Measurements from ENCODE around the gene SMARCC1. TPM values are rescaled to one million over a fixed set of nuclear protein-coding genes. Genes with fewer than 3 reads are reported as not detected.

Gene SMARCC1
- total and polyA plus RNA-seq, 2 of the 4 experiments (the other 2 are of a cell fraction) = 18.6 to 39.6 TPM

DNA sequence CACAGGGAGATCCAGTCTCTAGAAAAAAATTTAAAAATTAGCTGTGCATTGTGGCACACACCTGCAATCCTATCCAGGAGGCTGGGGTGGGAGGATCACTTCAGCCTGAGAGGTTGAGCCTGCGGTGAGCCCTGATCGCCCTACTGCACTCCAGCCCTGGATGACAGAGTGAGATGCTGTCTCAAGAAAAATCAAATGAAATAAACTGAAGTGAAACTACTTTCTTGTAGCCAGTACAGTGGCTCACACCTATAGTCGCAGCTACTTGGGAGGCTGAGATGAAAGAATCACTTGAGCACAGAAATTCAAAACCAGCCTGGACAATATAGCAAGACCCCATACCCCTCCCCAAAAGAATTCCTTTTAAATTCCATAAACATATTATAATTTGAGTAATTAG, 35.4 kb downstream of the SMARCC1 start:
- H3K9me1 ChIP-seq (ENCODE audit: insufficient read depth, low read length) = peaks cover 7% of the 10 kb centered on the region; the same call in 1 of the 2 replicates
- no peak overlapping the region for H2BK120ac ChIP-seq (ENCODE audit: low read depth, low read length)
- ATAC-seq (ENCODE audit: low read depth) = no peak
- no peak overlapping the region for H3K9ac ChIP-seq (ENCODE audit: low read depth, low read length)
- no peaks in the 10 kb centered on the region for H3K9me3 ChIP-seq (ENCODE audit: control insufficient read depth, insufficient read depth, low read length)
- H3K79me1 ChIP-seq (ENCODE audit: low read depth in 1 of 2, low read length in 2 of 2) = peaks cover 18 to 77% of the 10 kb centered on the region in 2 experiments
- WGBS, 2 experiments (ENCODE audit: extremely low coverage in 2 of 2, insufficient read length in 1 of 2) = no CpG with 5 or more reads among the region's 3 CpGs
- dilution Hi-C loops (cut with HindIII; ENCODE audit: low sequenced_read_pairs, unreplicated experiment) (no loop called here), intact Hi-C loops (cut with micrococcal nuclease) (no loop called here), in situ Hi-C loops (cut with MboI; ENCODE audit: low sequenced_read_pairs) (no loop called here)
- no peak overlapping the region for H2BK15ac ChIP-seq (ENCODE audit: low read depth, low read length)
- H3K36me3 ChIP-seq (ENCODE audit: control insufficient read depth, insufficient read depth, low read length) = peaks cover 14% of the 10 kb centered on the region
- no peak overlapping the region for H2AK5ac ChIP-seq (ENCODE audit: low read depth, low read length)
- H2BK20ac ChIP-seq (ENCODE audit: low read depth, low read length) = no peak overlapping the region
- no peak overlapping the region for H4K5ac ChIP-seq (ENCODE audit: low read depth, low read length)
- TF ChIP-seq BHLHE40 (IDR thresholded peaks at IDR 0.05; ENCODE audit: low read depth, low read length) (no peak), MAZ (IDR thresholded peaks at IDR 0.05; ENCODE audit: borderline replicate concordance, low read depth, low read length) (no peak), RAD21 (IDR thresholded peaks at IDR 0.05; ENCODE audit: low read length) (no peak), NFE2L2 (IDR thresholded peaks at IDR 0.05; ENCODE audit: low read depth, low read length) (no peak)
- TF ChIP-seq, protein P1, sequence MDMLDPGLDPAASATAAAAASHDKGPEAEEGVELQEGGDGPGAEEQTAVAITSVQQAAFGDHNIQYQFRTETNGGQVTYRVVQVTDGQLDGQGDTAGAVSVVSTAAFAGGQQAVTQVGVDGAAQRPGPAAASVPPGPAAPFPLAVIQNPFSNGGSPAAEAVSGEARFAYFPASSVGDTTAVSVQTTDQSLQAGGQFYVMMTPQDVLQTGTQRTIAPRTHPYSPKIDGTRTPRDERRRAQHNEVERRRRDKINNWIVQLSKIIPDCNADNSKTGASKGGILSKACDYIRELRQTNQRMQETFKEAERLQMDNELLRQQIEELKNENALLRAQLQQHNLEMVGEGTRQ (IDR thresholded peaks at IDR 0.05; ENCODE audit: low read depth, low read length) = no peak
- TF ChIP-seq, protein P2, sequence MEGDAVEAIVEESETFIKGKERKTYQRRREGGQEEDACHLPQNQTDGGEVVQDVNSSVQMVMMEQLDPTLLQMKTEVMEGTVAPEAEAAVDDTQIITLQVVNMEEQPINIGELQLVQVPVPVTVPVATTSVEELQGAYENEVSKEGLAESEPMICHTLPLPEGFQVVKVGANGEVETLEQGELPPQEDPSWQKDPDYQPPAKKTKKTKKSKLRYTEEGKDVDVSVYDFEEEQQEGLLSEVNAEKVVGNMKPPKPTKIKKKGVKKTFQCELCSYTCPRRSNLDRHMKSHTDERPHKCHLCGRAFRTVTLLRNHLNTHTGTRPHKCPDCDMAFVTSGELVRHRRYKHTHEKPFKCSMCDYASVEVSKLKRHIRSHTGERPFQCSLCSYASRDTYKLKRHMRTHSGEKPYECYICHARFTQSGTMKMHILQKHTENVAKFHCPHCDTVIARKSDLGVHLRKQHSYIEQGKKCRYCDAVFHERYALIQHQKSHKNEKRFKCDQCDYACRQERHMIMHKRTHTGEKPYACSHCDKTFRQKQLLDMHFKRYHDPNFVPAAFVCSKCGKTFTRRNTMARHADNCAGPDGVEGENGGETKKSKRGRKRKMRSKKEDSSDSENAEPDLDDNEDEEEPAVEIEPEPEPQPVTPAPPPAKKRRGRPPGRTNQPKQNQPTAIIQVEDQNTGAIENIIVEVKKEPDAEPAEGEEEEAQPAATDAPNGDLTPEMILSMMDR (conservative IDR thresholded peaks at IDR 0.05; ENCODE audit: low read depth, low read length) = no peak
- no peak overlapping the region for H3K14ac ChIP-seq (replicated peaks; ENCODE audit: low read depth, low read length)
- no peak overlapping the region for H2AK9ac ChIP-seq (replicated peaks; ENCODE audit: low read depth, low read length, poor library complexity)
- no peak overlapping the region for H4K8ac ChIP-seq (ENCODE audit: low read depth in 2 of 2, low read length in 2 of 2)
- H3K18ac ChIP-seq (ENCODE audit: low read depth, low read length) = no peak overlapping the region
- H3K4me2 ChIP-seq (ENCODE audit: low read depth, low read length) = no peak overlapping the region
- BruUV-seq (replicated peaks) = no TSS peak
- H4K20me1 ChIP-seq (ENCODE audit: insufficient read depth, low read length) = peaks cover 36% of the 10 kb centered on the region
- CTCF ChIA-PET = interaction anchor here (1.2 kb wide), 1 partner anchor 20 kb away, joined by 3 read pairs; no protein-coding TSS in a partner anchor
- H3K23ac ChIP-seq (ENCODE audit: low read depth, low read length) = no peak overlapping the region
- H4K91ac ChIP-seq (ENCODE audit: insufficient read depth, low read depth, low read length) = no peak overlapping the region
- H3K4me3 ChIP-seq (ENCODE audit: insufficient read depth, low read depth, low read length) = no peak overlapping the region
- no peak overlapping the region for H3K4ac ChIP-seq (ENCODE audit: low read depth, low read length)
- no peak overlapping the region for H2AFZ ChIP-seq (replicated peaks; ENCODE audit: low read length, poor library complexity)
- H3K27me3 ChIP-seq (ENCODE audit: control insufficient read depth, insufficient read depth, low read length) = no peaks in the 10 kb centered on the region
- H3K4me1 ChIP-seq (ENCODE audit: control insufficient read depth, insufficient read depth, low read length) = no peaks in the 10 kb centered on the region; the same call in 1 of the 2 replicates
- no peak overlapping the region for H3K56ac ChIP-seq (ENCODE audit: extremely low read depth, insufficient read depth, low read length)
- no peak overlapping the region for H3K27ac ChIP-seq (ENCODE audit: insufficient read depth, low read length)
- H2BK5ac ChIP-seq (ENCODE audit: low read depth, low read length, poor library complexity, severe bottlenecking) = no peak overlapping the region
- DNase-seq = no peak
- POLR2A ChIA-PET (ENCODE audit: unreplicated experiment) = no interaction called here
